Tibial artery (tissue), 4 donors: Measurements from ENCODE around the gene SDK1.
A peak's percentile ranks its signal among the peaks of the same experiment; 100 is the strongest.
"Not testable (repeated sequence)": the region's sequence is repeated elsewhere in the genome, so short reads cannot be mapped to it uniquely, and the experiment has no call there.

Experiments used
- DNase-seq, 2 donors: peaks; one replicate each; pipeline ENCODE4 v3.0.0-alpha.2; 2019
- H3K27ac ChIP-seq, 2 donors: fragments of 200-600 bp; sonication (generic) in 1 of 2; 1 replicate in 1 of 2; 2 replicates in 1 of 2; pipeline ENCODE4 v1.5.1; 2018 to 2019; ENCODE audit warnings: mild to moderate bottlenecking in 1 of 2
- H3K27me3 ChIP-seq, 2 donors: fragments of 200-600 bp; sonication (generic) in 1 of 2; one replicate each; pipeline versions ENCODE4 v1.5.1 to v1.6.0; 2016 to 2019
- H3K36me3 ChIP-seq, 3 donors: fragments of 200-600 bp; sonication (generic) in 2 of 3; one replicate each; pipeline ENCODE4 v1.5.1; 2016 to 2019; ENCODE audit warnings: mild to moderate bottlenecking in 2 of 3
- H3K4me1 ChIP-seq, 4 donors: fragments of 200-600 bp; sonication (generic) in 2 of 4; 1 replicate in 3 of 4; 2 replicates in 1 of 4; pipeline ENCODE4 v1.5.1; 2016 to 2019
- H3K4me3 ChIP-seq, 2 donors: fragments of 200-600 bp; sonication (generic) in 1 of 2; 1 replicate in 1 of 2; 2 replicates in 1 of 2; pipeline ENCODE4 v1.5.1; 2018 to 2019; ENCODE audit warnings: mild to moderate bottlenecking in 2 of 2
- H3K9me3 ChIP-seq, 3 donors: fragments of 200-600 bp; sonication (generic) in 1 of 3; one replicate each; pipeline ENCODE4 v1.5.1; 2016 to 2019
- CTCF ChIP-seq, 2 experiments: fragments of 200-600 bp in 1 of 2; fragments of 450-650 bp in 1 of 2; IDR thresholded peaks; one replicate each; pipeline ENCODE4 v1.5.1; 2017 to 2019; ENCODE audit warnings: antibody characterized with exemption in 2 of 2, mild to moderate bottlenecking in 1 of 2, moderate library complexity in 1 of 2
- intact Hi-C: fragments of 100-400 bp; cut with DNase I; formaldehyde crosslinking; loops from one replicate; pipeline ENCODE4 v1.15.0; 2023; ENCODE audit warnings: low total_unique reads

The SDK1 gene

GRCh38 chr7:4261601-4261960 lies 960.5 kb downstream of the SDK1 start:
- Histone ChIP-seq H3K27ac (no peak overlapping the region), H3K36me3 (peaks cover 0 to 13% (median 0%) of the 10 kb centered on the region in 3 donors), H3K9me3 (no peaks in the 10 kb centered on the region), H3K4me3 (no peak overlapping the region), H3K27me3 (no peaks in the 10 kb centered on the region), H3K4me1 (peaks cover 0 to 5% (median 0%) of the 10 kb centered on the region in 4 donors)
- peak in 1 of 2 donors; percentile 12 for DNase-seq
- intact Hi-C loops = no loop called here
- no peak for TF ChIP-seq CTCF (IDR thresholded peaks at IDR 0.05)

- intact Hi-C loops, H3K27ac ChIP-seq, DNase-seq, H3K9me3 ChIP-seq, H3K4me3 ChIP-seq, H3K4me1 ChIP-seq, H3K27me3 ChIP-seq: not testable (repeated sequence)
- peaks cover 0 to 13% (median 5%) of the 10 kb centered on the region in 3 donors for H3K36me3 ChIP-seq
Observed at GRCh38 chr7:4264206-4264605, 963.2 kb downstream of the SDK1 start.

GRCh38 chr7:4265066-4265465 lies 964.0 kb downstream of the SDK1 start:
- H3K4me1 ChIP-seq = no peaks in the 10 kb centered on the region
- intact Hi-C loops = no loop called here
- no peak for DNase-seq
- TF ChIP-seq CTCF (IDR thresholded peaks at IDR 0.05) = no peak
- H3K4me3 ChIP-seq = no peak overlapping the region
- peaks cover 0 to 13% (median 5%) of the 10 kb centered on the region in 3 donors for H3K36me3 ChIP-seq
- no peaks in the 10 kb centered on the region for H3K9me3 ChIP-seq
- no peak overlapping the region for H3K27ac ChIP-seq
- H3K27me3 ChIP-seq = no peaks in the 10 kb centered on the region

GRCh38 chr7:4265676-4266075 lies 964.6 kb downstream of the SDK1 start:
- TF ChIP-seq CTCF (IDR thresholded peaks at IDR 0.05) = no peak
- DNase-seq = no peak
- H3K4me3 ChIP-seq = no peak overlapping the region
- intact Hi-C loops = no loop called here
- H3K27ac ChIP-seq = no peak overlapping the region
- no peaks in the 10 kb centered on the region for H3K27me3 ChIP-seq
- peaks cover 0 to 13% (median 5%) of the 10 kb centered on the region in 3 donors for H3K36me3 ChIP-seq
- no peaks in the 10 kb centered on the region for H3K9me3 ChIP-seq
- no peaks in the 10 kb centered on the region for H3K4me1 ChIP-seq

GRCh38 chr7:4266270-4267040 lies 965.4 kb downstream of the SDK1 start:
- Histone ChIP-seq H3K27me3 (no peaks in the 10 kb centered on the region), H3K4me3 (no peak overlapping the region), H3K4me1 (no peaks in the 10 kb centered on the region), H3K36me3 (peaks cover 0 to 13% (median 5%) of the 10 kb centered on the region in 3 donors), H3K9me3 (no peaks in the 10 kb centered on the region), H3K27ac (no peak overlapping the region)
- intact Hi-C loops = no loop called here
- no peak for TF ChIP-seq CTCF (IDR thresholded peaks at IDR 0.05)
- DNase-seq = no peak

- no peak for DNase-seq
- H3K9me3 ChIP-seq = no peaks in the 10 kb centered on the region
- H3K36me3 ChIP-seq = peaks cover 0 to 13% (median 5%) of the 10 kb centered on the region in 3 donors
- no peak for TF ChIP-seq CTCF (IDR thresholded peaks at IDR 0.05)
- intact Hi-C loops = no loop called here
- no peak overlapping the region for H3K27ac ChIP-seq
- H3K27me3 ChIP-seq = no peaks in the 10 kb centered on the region
- no peaks in the 10 kb centered on the region for H3K4me1 ChIP-seq
- no peak overlapping the region for H3K4me3 ChIP-seq
Observed at GRCh38 chr7:4267341-4268039, 966.4 kb downstream of the SDK1 start.
